Activated CD8-positive, alpha-beta memory T cell treated with anti-CD3 and anti-CD28 coated beads, Interleukin-2, amount 50 U/mL, for 4 hours (primary cell): ENCODE measurements around the gene PSMF1.

Experiments
- DNase-seq: peaks from one replicate; pipeline ENCODE4 v3.0.0-alpha.2; 2020

Gene PSMF1, protein sequence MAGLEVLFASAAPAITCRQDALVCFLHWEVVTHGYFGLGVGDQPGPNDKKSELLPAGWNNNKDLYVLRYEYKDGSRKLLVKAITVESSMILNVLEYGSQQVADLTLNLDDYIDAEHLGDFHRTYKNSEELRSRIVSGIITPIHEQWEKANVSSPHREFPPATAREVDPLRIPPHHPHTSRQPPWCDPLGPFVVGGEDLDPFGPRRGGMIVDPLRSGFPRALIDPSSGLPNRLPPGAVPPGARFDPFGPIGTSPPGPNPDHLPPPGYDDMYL

GRCh38 chr20:1118336-1119127, at the start of gene PSMF1:
TSS of gene PSMF1 (plus strand) at chr20:1118602. CDS start at chr20:1118774, 172 bp downstream.
- DNase-seq, result peak; percentile 94

DNA sequence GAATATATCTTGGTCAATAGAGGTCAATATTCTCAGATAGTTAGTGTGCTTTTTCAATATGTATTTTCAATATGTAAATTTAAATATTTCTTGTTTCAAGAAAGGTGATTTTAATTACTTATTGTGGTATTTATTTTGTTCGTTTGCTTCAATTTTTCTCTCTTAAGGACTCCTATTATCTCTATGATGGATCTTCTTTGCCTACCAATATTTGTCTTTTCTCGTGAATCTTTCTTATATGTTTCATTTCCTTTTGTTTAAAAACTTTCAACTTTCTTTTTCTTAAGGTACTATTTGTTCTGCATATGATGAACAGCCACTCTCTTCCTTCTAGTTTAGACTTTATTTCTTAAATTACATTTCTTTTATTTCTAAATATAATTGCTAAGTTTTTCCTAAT, 46.1 kb upstream of the PSMF1 start:
- no peak for DNase-seq

- no peak for DNase-seq
Measured at GRCh38 chr20:1075616-1076015, 42.8 kb upstream of the PSMF1 start.

DNA sequence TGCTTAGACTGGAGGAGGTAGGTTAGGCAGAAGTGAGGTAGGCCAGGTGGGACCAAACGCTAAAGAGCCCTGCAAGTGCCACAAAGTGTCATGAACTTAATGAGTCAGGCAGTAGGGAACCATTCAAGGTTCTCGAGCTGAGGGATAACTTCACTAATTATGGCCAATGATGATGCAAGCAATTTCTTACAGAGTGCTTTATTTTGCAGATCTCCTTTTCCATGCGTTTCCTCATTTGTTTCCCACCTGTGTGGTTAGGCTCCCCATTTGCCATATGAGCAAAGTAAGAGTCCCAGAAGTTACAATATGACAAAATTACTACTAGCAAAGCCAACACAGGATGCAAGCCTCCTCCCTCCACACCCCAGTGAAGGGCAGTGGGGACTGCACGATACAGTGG, 36.5 kb upstream of the PSMF1 start:
- no peak for DNase-seq

GRCh38 chr20:1083431-1084080, 34.8 kb upstream of the PSMF1 start:
- DNase-seq, result no peak

- DNase-seq, result no peak
Measured at GRCh38 chr20:1085492-1086276, 32.7 kb upstream of the PSMF1 start.

DNA sequence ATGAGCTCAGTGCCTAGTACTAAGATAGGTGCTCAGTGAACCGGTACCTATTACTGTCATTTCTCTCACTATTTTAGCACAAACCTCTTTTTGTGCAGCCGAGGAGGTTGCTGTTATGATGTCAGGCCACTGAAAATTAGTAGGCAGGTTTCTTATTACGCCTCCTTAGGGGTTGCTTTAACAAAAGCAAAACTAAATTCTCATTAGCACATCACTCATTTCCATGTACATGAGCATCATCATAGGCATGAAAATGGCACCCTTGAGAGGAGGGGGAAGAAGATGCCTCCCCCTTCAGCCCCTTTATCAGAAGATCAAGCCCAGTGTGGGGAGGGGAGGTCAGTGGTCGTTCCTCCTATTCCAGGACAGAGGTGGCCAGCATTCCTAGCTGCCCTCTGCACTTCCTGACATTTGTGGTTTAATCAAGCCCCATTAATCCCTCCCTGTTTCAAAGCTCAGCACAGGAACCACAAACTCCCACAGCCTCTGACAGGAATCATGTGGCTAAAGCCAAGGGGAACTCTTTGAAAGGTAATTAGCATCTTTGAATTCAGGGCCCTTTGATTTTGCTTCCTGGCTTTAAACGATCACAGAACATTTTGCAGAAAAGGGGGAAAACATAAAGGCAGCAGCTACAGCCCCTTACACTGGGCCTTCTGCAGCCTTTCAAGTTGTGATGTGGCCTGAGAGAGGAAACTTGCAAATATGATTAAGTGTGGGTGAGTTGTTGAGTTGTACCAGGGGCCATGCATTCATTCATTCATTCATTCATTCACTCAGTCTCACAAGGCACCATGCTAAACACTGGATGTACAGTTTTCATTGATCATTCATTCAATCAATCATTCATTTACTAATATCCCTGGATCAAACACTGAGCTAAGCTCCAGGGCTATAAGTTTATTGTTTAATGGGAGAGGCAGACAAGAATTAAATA, 31.9 kb upstream of the PSMF1 start:
- no peak for DNase-seq

- no peak for DNase-seq
Measured at GRCh38 chr20:1087311-1087905, 31.0 kb upstream of the PSMF1 start.

DNA sequence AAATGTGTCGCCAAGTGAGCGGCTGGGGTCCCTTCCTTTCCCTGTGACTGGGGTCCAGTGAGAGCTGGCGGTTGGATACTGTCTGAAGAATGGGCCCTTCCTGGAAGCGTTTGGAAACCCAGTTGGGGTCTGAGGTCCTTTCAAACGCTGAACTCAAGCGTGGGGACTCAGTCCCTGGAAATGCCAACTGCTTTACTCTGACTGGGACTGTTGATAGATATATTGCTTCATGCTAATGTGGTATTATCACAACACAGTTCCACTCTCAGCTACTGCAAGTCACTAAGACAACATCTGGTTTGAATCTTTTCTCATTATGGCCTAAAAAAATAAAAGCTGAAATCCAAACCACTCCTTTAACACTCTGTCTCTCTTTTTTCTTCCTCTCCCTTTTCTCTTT, 23.7 kb upstream of the PSMF1 start:
- DNase-seq, result no peak

- no peak for DNase-seq
Measured at GRCh38 chr20:1101533-1101932, 16.9 kb upstream of the PSMF1 start.

DNA sequence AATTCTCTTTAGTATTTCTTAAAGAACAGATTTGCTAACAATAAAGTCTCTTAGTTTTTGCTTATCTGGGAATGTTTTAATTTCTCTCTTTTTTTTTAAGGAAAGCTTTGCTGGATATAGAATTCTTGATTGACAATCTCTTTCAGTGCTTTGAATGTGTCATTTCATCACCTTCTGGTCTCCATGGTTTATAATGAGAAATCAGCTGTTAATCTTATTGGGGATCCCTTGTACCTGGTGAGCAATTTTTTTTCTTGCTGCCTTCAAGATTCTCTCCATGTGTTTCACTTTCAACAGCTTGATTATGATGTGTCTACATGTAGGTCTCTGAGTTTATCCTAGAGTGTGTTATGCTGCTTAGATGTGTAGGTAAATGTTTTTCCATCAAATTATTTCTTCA, 16.4 kb upstream of the PSMF1 start:
- no peak for DNase-seq

DNA sequence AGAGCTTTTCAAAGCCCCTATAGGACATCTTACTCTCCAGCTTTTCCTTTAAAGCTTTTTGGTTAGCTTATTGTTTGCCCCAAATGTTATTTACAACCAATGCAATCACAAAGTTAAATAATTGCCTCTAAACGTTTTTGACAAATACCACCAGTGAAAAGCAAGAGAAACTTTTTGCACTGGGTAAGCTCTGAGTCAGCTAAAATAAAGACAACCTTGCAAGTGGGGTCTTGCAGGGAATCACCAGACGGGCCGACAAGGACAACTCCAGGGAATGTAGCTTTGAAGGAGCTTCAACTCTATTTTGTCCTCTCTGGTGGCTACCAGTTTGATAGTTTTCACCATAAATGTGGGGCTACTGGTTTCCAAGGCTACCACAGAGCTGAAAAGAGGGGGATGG, 14.7 kb upstream of the PSMF1 start:
- DNase-seq, result no peak

GRCh38 chr20:1105599-1106194, 12.7 kb upstream of the PSMF1 start:
- DNase-seq, result no peak

DNA sequence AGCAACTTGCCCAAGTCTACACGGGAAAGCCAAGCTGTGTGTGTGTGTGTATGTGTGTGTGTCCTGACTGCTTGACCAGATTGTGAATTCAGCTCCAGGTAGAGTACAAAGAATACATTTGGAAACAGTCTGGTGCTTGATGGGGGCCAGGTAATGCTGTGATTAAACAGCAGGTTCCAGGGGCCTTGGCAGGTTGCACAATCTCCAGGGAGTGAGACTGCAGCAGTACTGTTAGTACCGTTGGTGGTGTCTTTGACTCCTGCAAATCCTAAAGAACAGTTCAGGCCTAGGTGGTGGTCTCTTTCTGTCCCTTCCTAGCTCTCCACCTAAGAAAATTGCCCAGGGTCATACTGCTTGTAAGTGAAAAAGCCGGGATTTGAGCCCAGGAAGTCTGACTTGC, 11.2 kb upstream of the PSMF1 start:
- DNase-seq, result no peak

GRCh38 chr20:1108437-1108920, 9.9 kb upstream of the PSMF1 start:
- DNase-seq, result peak; percentile 58

- DNase-seq, result no peak
Measured at GRCh38 chr20:1112908-1113307, 5.5 kb upstream of the PSMF1 start.

GRCh38 chr20:1118004-1118335, 432 bp upstream of the PSMF1 start:
- DNase-seq, result no peak

DNA sequence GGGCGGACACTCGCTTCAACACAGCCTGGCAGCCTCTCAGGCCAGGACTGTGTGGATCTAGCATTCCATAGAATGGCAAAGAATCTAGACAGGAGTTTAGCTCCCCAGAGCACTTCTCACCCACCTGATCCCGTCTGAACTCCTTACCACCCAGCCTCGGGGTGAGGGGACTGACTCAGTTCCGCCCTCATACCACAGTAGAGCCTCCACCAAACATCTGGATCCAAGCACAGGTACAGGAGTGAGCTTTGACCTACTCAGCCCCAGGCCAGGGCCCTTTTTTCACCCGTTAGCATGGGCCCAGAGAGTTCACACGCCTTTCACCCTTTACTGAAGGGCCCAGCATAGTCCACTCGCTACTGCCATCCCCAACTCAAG, 715 bp downstream of the PSMF1 start:
- no peak for DNase-seq

DNA sequence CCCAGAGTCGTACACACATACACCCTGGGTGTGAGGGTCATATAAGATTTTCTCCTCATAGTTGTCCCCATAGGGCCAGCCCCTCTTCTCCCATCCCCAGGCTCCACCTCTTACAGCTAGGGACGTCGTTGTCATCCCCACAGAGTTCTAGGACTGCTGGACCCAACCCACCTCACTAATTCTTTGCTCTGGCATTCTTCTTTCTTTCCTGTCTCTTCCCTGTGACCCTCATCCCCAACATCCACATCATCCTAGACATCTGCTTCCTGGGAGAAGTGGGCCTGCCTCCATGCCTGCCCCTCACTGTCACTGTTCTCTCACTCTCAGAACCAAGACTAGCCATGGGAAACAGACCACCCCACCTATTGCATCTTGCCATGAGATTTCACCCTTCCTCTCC, 1.1 kb downstream of the PSMF1 start:
- no peak for DNase-seq

DNA sequence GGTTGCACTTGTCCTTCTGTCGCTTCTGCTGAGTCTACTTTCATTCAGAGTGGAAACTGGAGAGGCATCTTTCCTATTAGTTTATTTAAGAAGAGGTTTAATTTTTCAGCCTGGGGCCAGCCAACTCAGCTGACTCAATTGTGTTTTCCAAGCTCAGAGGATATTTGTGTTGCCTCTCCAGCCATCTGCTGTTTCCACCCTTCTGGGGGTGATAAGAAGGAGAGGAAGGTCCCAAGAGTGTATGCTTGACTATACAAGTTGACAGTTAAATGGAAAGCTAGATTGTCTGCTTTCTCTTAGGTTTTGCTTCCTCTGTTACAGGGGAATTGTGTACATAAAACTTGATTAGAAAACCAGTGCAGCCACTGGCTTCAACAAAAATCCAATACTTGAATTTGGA, 3.0 kb downstream of the PSMF1 start:
- DNase-seq, result no peak
